HEK293 (cell line): ENCODE results near the gene PGGT1B.

Experiments used
- BCL11B ChIP-seq: fragments of 450-650 bp; formaldehyde crosslinking; IDR thresholded peaks from 2 replicates; pipeline ENCODE4 v1.5.1; 2016; ENCODE audit warnings: low read depth, missing biosample characterization, missing genetic modification characterization
- GFI1B ChIP-seq: fragments of 450-650 bp; formaldehyde crosslinking; IDR thresholded peaks from 2 replicates; pipeline ENCODE4 v1.5.1; 2016; ENCODE audit warnings: missing biosample characterization, missing genetic modification characterization
- GLI4 ChIP-seq: fragments of 450-650 bp; formaldehyde crosslinking; IDR thresholded peaks from 2 replicates; pipeline ENCODE4 v1.5.1; 2016; ENCODE audit warnings: missing biosample characterization, missing genetic modification characterization
- KLF8 ChIP-seq: fragments of 450-650 bp; formaldehyde crosslinking; IDR thresholded peaks from 2 replicates; pipeline ENCODE4 v1.5.1; 2016; ENCODE audit warnings: missing biosample characterization, missing genetic modification characterization
- MEIS1 ChIP-seq: sonication (generic); formaldehyde crosslinking; IDR thresholded peaks from 2 replicates; pipeline ENCODE4 v1.8.1; 2022; ENCODE audit warnings: missing genetic modification reagents, mild to moderate bottlenecking, borderline replicate concordance
- OSR2 ChIP-seq: fragments of 450-650 bp; formaldehyde crosslinking; IDR thresholded peaks from 2 replicates; pipeline ENCODE4 v1.5.1; 2016; ENCODE audit warnings: missing biosample characterization, missing genetic modification characterization
- TRIM28 ChIP-seq: IDR thresholded peaks from 2 replicates; pipeline ENCODE4 v1.6.1; 2011; ENCODE audit warnings: low read length, control low read depth, borderline replicate concordance
- ZBTB10 ChIP-seq: fragments of 450-650 bp; formaldehyde crosslinking; IDR thresholded peaks from 2 replicates; pipeline ENCODE4 v1.5.1; 2016; ENCODE audit warnings: missing biosample characterization, missing genetic modification characterization
- ZBTB26 ChIP-seq: fragments of 450-650 bp; formaldehyde crosslinking; optimal IDR thresholded peaks from 2 replicates; pipeline ENCODE3; 2016; ENCODE audit warnings: missing biosample characterization, mild to moderate bottlenecking, missing genetic modification characterization
- ZBTB7A ChIP-seq: fragments of 450-650 bp; formaldehyde crosslinking; IDR thresholded peaks from 2 replicates; pipeline ENCODE4 v1.5.1; 2016; ENCODE audit warnings: low read depth, missing biosample characterization, missing genetic modification characterization
- ZFP3 ChIP-seq: fragments of 450-650 bp; formaldehyde crosslinking; IDR thresholded peaks from 2 replicates; pipeline ENCODE4 v1.5.1; 2016; ENCODE audit warnings: low read depth, missing biosample characterization, missing genetic modification characterization
- ZNF133 ChIP-seq: fragments of 450-650 bp; formaldehyde crosslinking; IDR thresholded peaks from 2 replicates; pipeline ENCODE4 v1.5.1; 2016; ENCODE audit warnings: missing biosample characterization, missing genetic modification characterization
- ZNF138 ChIP-seq: fragments of 450-650 bp; formaldehyde crosslinking; IDR thresholded peaks from 2 replicates; pipeline ENCODE4 v1.5.1; 2016; ENCODE audit warnings: missing biosample characterization, missing genetic modification characterization, borderline replicate concordance
- ZNF146 ChIP-seq: fragments of 450-650 bp; formaldehyde crosslinking; IDR thresholded peaks from 2 replicates; pipeline ENCODE4 v1.5.1; 2016; ENCODE audit warnings: missing biosample characterization, missing genetic modification characterization
- ZNF155 ChIP-seq: fragments of 450-650 bp; formaldehyde crosslinking; IDR thresholded peaks from 2 replicates; pipeline ENCODE4 v1.5.1; 2016; ENCODE audit warnings: missing biosample characterization, missing genetic modification characterization
- ZNF202 ChIP-seq: fragments of 450-650 bp; formaldehyde crosslinking; IDR thresholded peaks from 2 replicates; pipeline ENCODE4 v1.5.1; 2016; ENCODE audit warnings: missing biosample characterization, missing genetic modification characterization, borderline replicate concordance
- ZNF211 ChIP-seq: fragments of 450-650 bp; formaldehyde crosslinking; IDR thresholded peaks from 2 replicates; pipeline ENCODE4 v1.5.1; 2016; ENCODE audit warnings: low read depth, missing biosample characterization, missing genetic modification characterization
- ZNF221 ChIP-seq: fragments of 450-650 bp; formaldehyde crosslinking; IDR thresholded peaks from 2 replicates; pipeline ENCODE4 v1.5.1; 2017; ENCODE audit warnings: missing biosample characterization, missing genetic modification characterization, borderline replicate concordance
- ZNF24 ChIP-seq: fragments of 450-650 bp; formaldehyde crosslinking; IDR thresholded peaks from 2 replicates; pipeline ENCODE4 v1.5.1; 2016; ENCODE audit warnings: missing biosample characterization, missing genetic modification characterization
- ZNF335 ChIP-seq: fragments of 450-650 bp; formaldehyde crosslinking; conservative IDR thresholded peaks from 2 replicates; pipeline ENCODE4 v1.5.1; 2016; ENCODE audit warnings: missing biosample characterization, missing genetic modification characterization
- ZNF37A ChIP-seq: fragments of 450-650 bp; IDR thresholded peaks from 2 replicates; pipeline ENCODE4 v1.5.1; 2018; ENCODE audit warnings: missing biosample characterization, missing genetic modification characterization
- ZNF391 ChIP-seq: fragments of 450-650 bp; formaldehyde crosslinking; IDR thresholded peaks from 2 replicates; pipeline ENCODE4 v1.5.1; 2016; ENCODE audit warnings: low read depth, missing biosample characterization, missing genetic modification characterization, borderline replicate concordance
- ZNF521 ChIP-seq: fragments of 450-650 bp; formaldehyde crosslinking; IDR thresholded peaks from 2 replicates; pipeline ENCODE4 v1.5.1; 2017; ENCODE audit warnings: missing biosample characterization, mild to moderate bottlenecking, missing genetic modification characterization
- ZNF529 ChIP-seq: fragments of 450-650 bp; formaldehyde crosslinking; IDR thresholded peaks from 2 replicates; pipeline ENCODE4 v1.5.1; 2017; ENCODE audit warnings: missing genetic modification characterization, missing biosample characterization; ENCODE audit not compliant: insufficient replicate concordance
- ZNF555 ChIP-seq: fragments of 450-650 bp; formaldehyde crosslinking; conservative IDR thresholded peaks from 2 replicates; pipeline ENCODE4 v1.5.1; 2017; ENCODE audit warnings: missing biosample characterization, mild to moderate bottlenecking, missing genetic modification characterization, inconsistent platforms
- ZNF610 ChIP-seq: fragments of 450-650 bp; formaldehyde crosslinking; IDR thresholded peaks from 2 replicates; pipeline ENCODE4 v1.5.1; 2016; ENCODE audit warnings: missing biosample characterization, missing genetic modification characterization, borderline replicate concordance
- ZNF623 ChIP-seq: fragments of 450-650 bp; formaldehyde crosslinking; IDR thresholded peaks from 2 replicates; pipeline ENCODE4 v1.5.1; 2016; ENCODE audit warnings: missing biosample characterization, missing genetic modification characterization
- ZNF626 ChIP-seq: fragments of 450-650 bp; sonication (Bioruptor Pico); formaldehyde crosslinking; IDR thresholded peaks from 2 replicates; pipeline ENCODE4 v1.5.1; 2018; ENCODE audit warnings: missing biosample characterization, missing genetic modification characterization, inconsistent platforms
- ZNF629 ChIP-seq: fragments of 450-650 bp; formaldehyde crosslinking; IDR thresholded peaks from 2 replicates; pipeline ENCODE4 v1.5.1; 2017; ENCODE audit warnings: missing biosample characterization, missing genetic modification characterization
- ZNF654 ChIP-seq: fragments of 450-650 bp; formaldehyde crosslinking; IDR thresholded peaks from 2 replicates; pipeline ENCODE4 v1.5.1; 2016; ENCODE audit warnings: low read depth, missing biosample characterization, missing genetic modification characterization
- ZNF664 ChIP-seq: fragments of 450-650 bp; formaldehyde crosslinking; IDR thresholded peaks from 2 replicates; pipeline ENCODE4 v1.5.1; 2016; ENCODE audit warnings: missing biosample characterization, missing genetic modification characterization
- ZNF677 ChIP-seq: fragments of 450-650 bp; IDR thresholded peaks from 2 replicates; pipeline ENCODE4 v1.5.0; 2018; ENCODE audit warnings: missing biosample characterization, mild to moderate bottlenecking, missing genetic modification characterization, moderate library complexity
- ZNF692 ChIP-seq: fragments of 450-650 bp; formaldehyde crosslinking; IDR thresholded peaks from 2 replicates; pipeline ENCODE4 v1.5.1; 2016; ENCODE audit warnings: missing biosample characterization, missing genetic modification characterization
- ZNF747 ChIP-seq: fragments of 450-650 bp; formaldehyde crosslinking; IDR thresholded peaks from 2 replicates; pipeline ENCODE4 v1.5.1; 2016; ENCODE audit warnings: missing biosample characterization, missing genetic modification characterization
- ZNF777 ChIP-seq: fragments of 450-650 bp; formaldehyde crosslinking; IDR thresholded peaks from 2 replicates; pipeline ENCODE4 v1.5.1; 2017; ENCODE audit warnings: missing biosample characterization, missing genetic modification characterization, borderline replicate concordance
- ZSCAN5A ChIP-seq: fragments of 450-650 bp; formaldehyde crosslinking; IDR thresholded peaks from 2 replicates; pipeline ENCODE4 v1.5.1; 2016; ENCODE audit warnings: missing biosample characterization, missing genetic modification characterization

PGGT1B gene

GRCh38 chr5:115169487-115170133 is 93.1 kb downstream of the PGGT1B start, which contains the start of gene TRIM36 (continued):
- TF ChIP-seq ZBTB10 (tag by site-specific recombination) (no peak), ZNF211 (tag by site-specific recombination) (no peak), ZNF677 (tag by site-specific recombination) (no peak), ZNF521 (tag by site-specific recombination) (no peak), ZNF146 (tag by site-specific recombination) (no peak), ZNF391 (tag by site-specific recombination) (peak; percentile 54; the same call in 1 of the 2 replicates), ZNF610 (tag by site-specific recombination) (no peak), ZNF133 (no peak), ZNF529 (tag by site-specific recombination) (no peak), ZNF692 (no peak), ZNF155 (tag by site-specific recombination) (no peak), ZBTB26 (tag by site-specific recombination) (peak; percentile 83), GLI4 (tag by site-specific recombination) (no peak), ZNF664 (tag by site-specific recombination) (no peak), ZNF138 (tag by site-specific recombination) (no peak), ZNF629 (tag by site-specific recombination) (peak; percentile 47), ZNF202 (tag by site-specific recombination) (no peak), ZNF24 (tag by site-specific recombination) (0 out of 2 replicates have a peak, but pooled peaks have one; percentile 14), ZNF555 (tag by site-specific recombination) (no peak), ZNF37A (tag by site-specific recombination) (no peak), ZNF626 (tag by site-specific recombination) (no peak), ZSCAN5A (tag by site-specific recombination) (no peak), ZBTB7A (tag by site-specific recombination) (no peak), ZNF654 (tag by site-specific recombination) (no peak), BCL11B (tag by site-specific recombination) (no peak), OSR2 (tag by site-specific recombination) (peak; percentile 83), KLF8 (tag by site-specific recombination) (peak; percentile 92), ZNF747 (no peak), GFI1B (no peak), MEIS1 (CRISPR knock-in tag) (no peak), ZNF623 (no peak), ZFP3 (tag by site-specific recombination) (no peak), ZNF221 (tag by site-specific recombination) (no peak), ZNF777 (tag by site-specific recombination) (no peak; the same call in 1 of the 2 replicates), ZNF335 (tag by site-specific recombination) (peak; percentile 93), TRIM28 (no peak)
